Lower leg skin (tissue), 3 donors: ENCODE data around the gene NLRX1.

ENCODE experiments used
- POLR2A ChIP-seq, 2 donors: fragments of 450-650 bp; IDR thresholded peaks; one replicate each; pipeline ENCODE4 v1.6.1; 2016 to 2017; ENCODE audit warnings: antibody characterized with exemption in 2 of 2, mild to moderate bottlenecking in 1 of 2, moderate library complexity in 1 of 2
- TF ChIP-seq, protein P1 (sequence below), 3 donors: fragments of 450-650 bp; IDR thresholded peaks; one replicate each; pipeline ENCODE4 v1.5.1; 2016; ENCODE audit warnings: antibody characterized with exemption in 3 of 3, mild to moderate bottlenecking in 3 of 3, moderate library complexity in 2 of 3

DNA sequence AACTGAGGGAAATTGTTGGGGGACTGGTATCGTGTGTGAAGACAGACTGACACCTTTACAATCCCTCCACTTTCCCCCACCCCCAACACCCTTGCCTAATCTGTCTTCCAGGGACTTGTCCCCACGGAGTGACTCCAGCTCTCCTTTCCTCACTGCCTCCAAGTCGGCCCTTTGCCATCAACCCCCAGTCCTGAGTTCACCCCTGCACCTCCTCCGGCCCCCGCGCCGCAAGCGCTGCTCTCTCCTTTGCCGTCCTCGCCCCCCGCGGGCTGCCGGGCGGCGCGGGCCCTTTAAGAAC is 19.9 kb upstream of the NLRX1 start:
- TF ChIP-seq, protein P1, sequence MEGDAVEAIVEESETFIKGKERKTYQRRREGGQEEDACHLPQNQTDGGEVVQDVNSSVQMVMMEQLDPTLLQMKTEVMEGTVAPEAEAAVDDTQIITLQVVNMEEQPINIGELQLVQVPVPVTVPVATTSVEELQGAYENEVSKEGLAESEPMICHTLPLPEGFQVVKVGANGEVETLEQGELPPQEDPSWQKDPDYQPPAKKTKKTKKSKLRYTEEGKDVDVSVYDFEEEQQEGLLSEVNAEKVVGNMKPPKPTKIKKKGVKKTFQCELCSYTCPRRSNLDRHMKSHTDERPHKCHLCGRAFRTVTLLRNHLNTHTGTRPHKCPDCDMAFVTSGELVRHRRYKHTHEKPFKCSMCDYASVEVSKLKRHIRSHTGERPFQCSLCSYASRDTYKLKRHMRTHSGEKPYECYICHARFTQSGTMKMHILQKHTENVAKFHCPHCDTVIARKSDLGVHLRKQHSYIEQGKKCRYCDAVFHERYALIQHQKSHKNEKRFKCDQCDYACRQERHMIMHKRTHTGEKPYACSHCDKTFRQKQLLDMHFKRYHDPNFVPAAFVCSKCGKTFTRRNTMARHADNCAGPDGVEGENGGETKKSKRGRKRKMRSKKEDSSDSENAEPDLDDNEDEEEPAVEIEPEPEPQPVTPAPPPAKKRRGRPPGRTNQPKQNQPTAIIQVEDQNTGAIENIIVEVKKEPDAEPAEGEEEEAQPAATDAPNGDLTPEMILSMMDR (IDR thresholded peaks at IDR 0.05), result no peak
- no peak for TF ChIP-seq POLR2A (IDR thresholded peaks at IDR 0.05)
